GM23248 (cell line): Measurements from ENCODE around the gene STEAP3.

Experiments
- EZH2 ChIP-seq: fragments of 200-600 bp; sonication (generic); IDR thresholded peaks from 2 replicates; pipeline ENCODE4 v1.6.1; 2018; ENCODE audit warnings: antibody characterized with exemption, mild to moderate bottlenecking; ENCODE audit not compliant: insufficient read depth, poor library complexity, severe bottlenecking
- EZH2phosphoT487 ChIP-seq: fragments of 200-600 bp; sonication (generic); IDR thresholded peaks from 2 replicates; pipeline ENCODE4 v1.6.1; 2018; ENCODE audit warnings: antibody characterized with exemption, moderate library complexity, mild to moderate bottlenecking, low read depth; ENCODE audit not compliant: insufficient read depth

GRCh38 chr2:119195887-119196286, 27.7 kb upstream of the STEAP3 start:
- TF ChIP-seq EZH2, result no peak
- no peak for TF ChIP-seq EZH2phosphoT487
